HepG2 (cell line): ENCODE results near the gene FAH. TPM values are rescaled to one million over a fixed set of nuclear protein-coding genes. Genes with fewer than 3 reads are reported as not detected.
A peak's percentile ranks its signal among the peaks of the same experiment; 100 is the strongest.

Source experiments
- ATAC-seq: fragments of 200-7000 bp; cut with Tn5 transposase; 3 replicates; pipeline ENCODE4 v1.9.1; 2020; ENCODE audit warnings: mild to moderate bottlenecking, moderate library complexity
- BruUV-seq: library from RNA; stranded (reverse); fragments of 400-500 nt; replicated peaks from 2 replicates; lab custom pipeline; 2021; lab: Mats Ljungman, UMichigan
- CTCF ChIA-PET: fragments of 300-600 bp; formaldehyde crosslinking; extraction: SDS; loops from one replicate; lab custom pipeline; 2021; ENCODE audit warnings: low total read pairs, inconsistent platforms, low intra/inter-chr PET ratio; lab: Yijun Ruan, JAX
- POLR2A ChIA-PET: fragments of 350-600 bp; sonication (Branson Sonifier 250); formaldehyde crosslinking; loops from one replicate; lab custom pipeline; 2020; ENCODE audit warnings: antibody characterized with exemption, inconsistent platforms; lab: Yijun Ruan, JAX
- DNase-seq: peaks from one replicate; pipeline ENCODE4 v3.0.0-alpha.2; 2015; ENCODE audit warnings: low spot score
- FAIRE-seq: peaks from 3 replicates; lab custom pipeline; 2011; peaks lifted over from hg19 to GRCh38; lab: Jason Lieb, UNC
- H2AFZ ChIP-seq: one replicate; pipeline ENCODE4 v1.6.1; 2011; ENCODE audit warnings: low read length, inconsistent platforms
- H3K27ac ChIP-seq: fragments of 300-600 bp; 3 replicates; pipeline ENCODE4 v1.8.0; 2011; ENCODE audit warnings: mixed run types, mild to moderate bottlenecking, mixed read lengths, low read length, inconsistent platforms; ENCODE audit not compliant: insufficient read depth; ENCODE audit errors: extremely low read length
- H3K27me3 ChIP-seq, 2 experiments: fragments of 200-600 bp in 1 of 2; 2 replicates in 1 of 2; 3 replicates in 1 of 2; pipeline versions ENCODE4 v1.6.0 to v1.8.0; 2011; ENCODE audit warnings: low read length in 2 of 2, mild to moderate bottlenecking in 2 of 2, moderate library complexity in 2 of 2, inconsistent platforms in 1 of 2; ENCODE audit not compliant: insufficient read depth in 2 of 2, control insufficient read depth in 1 of 2
- H3K36me3 ChIP-seq, 2 experiments: fragments of 200-600 bp in 1 of 2; replicated peaks in 1 of 2; 2 replicates in 1 of 2; 3 replicates in 1 of 2; pipeline versions ENCODE4 v1.5.1 to v1.8.0; 2011; ENCODE audit warnings: low read length in 2 of 2, inconsistent platforms in 1 of 2; ENCODE audit not compliant: insufficient read depth in 2 of 2, control insufficient read depth in 1 of 2
- H3K4me1 ChIP-seq: 2 replicates; pipeline ENCODE4 v1.5.1; 2012; ENCODE audit warnings: low read length, inconsistent platforms; ENCODE audit not compliant: insufficient read depth
- H3K4me2 ChIP-seq: 2 replicates; pipeline ENCODE4 v1.6.0; 2011; ENCODE audit warnings: low read depth, low read length, inconsistent platforms
- H3K4me3 ChIP-seq, 3 experiments: fragments of 200-600 bp in 1 of 3; sonication (generic), shearing (Covaris generic) in 1 of 3; replicated peaks in 1 of 3; 2 replicates each; pipeline ENCODE4 v1.5.1; 2011 to 2016; ENCODE audit warnings: low read length in 3 of 3, inconsistent platforms in 2 of 3, low read depth in 2 of 3, mild to moderate bottlenecking in 2 of 3, control low read depth in 1 of 3, mixed read lengths in 1 of 3; ENCODE audit not compliant: insufficient read depth in 1 of 3
- H3K79me2 ChIP-seq: one replicate; pipeline ENCODE4 v1.6.1; 2011; ENCODE audit warnings: low read length, inconsistent platforms; ENCODE audit not compliant: insufficient read depth
- H3K9ac ChIP-seq: 2 replicates; pipeline ENCODE4 v1.6.0; 2011; ENCODE audit warnings: mild to moderate bottlenecking, low read depth, low read length, inconsistent platforms; ENCODE audit not compliant: insufficient read depth
- H3K9me3 ChIP-seq: 2 replicates; pipeline ENCODE4 v1.5.1; 2012; ENCODE audit warnings: mild to moderate bottlenecking, low read length
- H4K20me1 ChIP-seq: 2 replicates; pipeline ENCODE4 v1.6.0; 2011; ENCODE audit warnings: inconsistent platforms, mild to moderate bottlenecking, low read length, moderate library complexity; ENCODE audit not compliant: insufficient read depth
- GATA4 ChIP-seq: sonication (generic); IDR thresholded peaks from 2 replicates; pipeline ENCODE4 v1.6.1; 2016; ENCODE audit warnings: antibody characterized with exemption, low read depth, borderline replicate concordance
- HMG20A ChIP-seq: IDR thresholded peaks from 2 replicates; pipeline ENCODE4 v1.6.1; 2016; ENCODE audit warnings: borderline replicate concordance
- HNF4G ChIP-seq, 2 experiments: sonication (generic) in 1 of 2; formaldehyde crosslinking in 1 of 2; IDR thresholded peaks; 2 replicates each; pipeline versions ENCODE4 v1.4.0 to v1.6.1; 2011 to 2020; ENCODE audit warnings: borderline replicate concordance in 2 of 2, low read depth in 2 of 2, mild to moderate bottlenecking in 2 of 2, low read length in 1 of 2, missing genetic modification reagents in 1 of 2, moderate library complexity in 1 of 2
- NAIF1 ChIP-seq: sonication (generic); formaldehyde crosslinking; IDR thresholded peaks from 2 replicates; pipeline ENCODE4 v1.5.0; 2020; ENCODE audit warnings: mild to moderate bottlenecking, missing genetic modification reagents, borderline replicate concordance
- NFE2L1 ChIP-seq: sonication (generic); formaldehyde crosslinking; IDR thresholded peaks from 2 replicates; pipeline ENCODE4 v1.4.0; 2020; ENCODE audit warnings: missing genetic modification reagents, mild to moderate bottlenecking, borderline replicate concordance
- PATZ1 ChIP-seq: sonication (generic); formaldehyde crosslinking; IDR thresholded peaks from 2 replicates; pipeline ENCODE4 v1.4.0; 2020; ENCODE audit warnings: missing genetic modification reagents
- TARDBP ChIP-seq: sonication (generic); formaldehyde crosslinking; IDR thresholded peaks from 2 replicates; pipeline ENCODE4 v1.8.0; 2022; ENCODE audit warnings: mild to moderate bottlenecking, missing genetic modification reagents
- TP53 ChIP-seq: sonication (generic); formaldehyde crosslinking; conservative IDR thresholded peaks from 2 replicates; pipeline ENCODE4 v1.4.0; 2020; ENCODE audit warnings: missing genetic modification reagents
- ZBTB4 ChIP-seq: sonication (generic); formaldehyde crosslinking; IDR thresholded peaks from 2 replicates; pipeline ENCODE4 v1.4.0; 2020; ENCODE audit warnings: missing genetic modification reagents, mild to moderate bottlenecking, borderline replicate concordance
- ZMAT3 ChIP-seq: sonication (generic); formaldehyde crosslinking; conservative IDR thresholded peaks from 2 replicates; pipeline ENCODE4 v1.7.0; 2021; ENCODE audit warnings: missing genetic modification reagents
- ZMAT5 ChIP-seq: sonication (generic); formaldehyde crosslinking; IDR thresholded peaks from 2 replicates; pipeline ENCODE4 v1.5.0; 2020; ENCODE audit warnings: mild to moderate bottlenecking, low read depth, missing genetic modification reagents, borderline replicate concordance
- ZNF263 ChIP-seq: sonication (generic); formaldehyde crosslinking; IDR thresholded peaks from 2 replicates; pipeline ENCODE4 v1.4.0; 2020; ENCODE audit warnings: missing genetic modification reagents
- ZNF766 ChIP-seq: sonication (generic); formaldehyde crosslinking; IDR thresholded peaks from 2 replicates; pipeline ENCODE4 v1.5.0; 2020; ENCODE audit warnings: missing genetic modification reagents, borderline replicate concordance
- WGBS: methylation state at CpG from one replicate; pipeline ENCODE4 v1.1.6; 2017; ENCODE audit warnings: low lambda C conversion rate; 5-methylcytosine and 5-hydroxymethylcytosine counted together
- in situ Hi-C: cut with HindIII; loops from 2 replicates; pipeline ENCODE4 v1.10.0; 2017; ENCODE audit warnings: low pct_unique_long_range_greater_than_20kb; ENCODE audit not compliant: extremely low pct_ligation_motif_present
- intact Hi-C: fragments of 100-400 bp; cut with micrococcal nuclease; formaldehyde crosslinking; loops from one replicate; pipeline ENCODE4 v1.10.0; 2022; ENCODE audit not compliant: unreplicated experiment
- polyA plus RNA-seq, 8 experiments: library from polyadenylated mRNA; depleted of rRNA in 3 of 8; stranded (reverse) in 7 of 8; unstranded in 1 of 8; fragments of >200 nt; fragmentation: Illumina TruSeq in 4 of 8; extraction: Trizol in 4 of 8; gene quantifications; 2 replicates each; pipeline versions ENCODE4 v1.2.1 to v1.2.3, GENCODE V29; 2011 to 2016; ENCODE audit warnings: low read depth in 4 of 8, missing spikeins in 1 of 8, mixed read lengths in 1 of 8; ENCODE audit not compliant: insufficient read depth in 1 of 8
- total RNA-seq, 5 experiments: library from RNA; depleted of rRNA; stranded (reverse); fragments of >200 nt; fragmentation: Illumina TruSeq; extraction: Trizol; gene quantifications; 2 replicates each; pipeline ENCODE4 v1.2.3, GENCODE V29; 2016; ENCODE audit warnings: low read depth in 1 of 5

Gene FAH
- total and polyA plus RNA-seq, 2 of the 13 experiments (the other 11 are each of a cell fraction or from before 2014, with no cell fraction given) = 36.6 to 75.0 TPM

DNA sequence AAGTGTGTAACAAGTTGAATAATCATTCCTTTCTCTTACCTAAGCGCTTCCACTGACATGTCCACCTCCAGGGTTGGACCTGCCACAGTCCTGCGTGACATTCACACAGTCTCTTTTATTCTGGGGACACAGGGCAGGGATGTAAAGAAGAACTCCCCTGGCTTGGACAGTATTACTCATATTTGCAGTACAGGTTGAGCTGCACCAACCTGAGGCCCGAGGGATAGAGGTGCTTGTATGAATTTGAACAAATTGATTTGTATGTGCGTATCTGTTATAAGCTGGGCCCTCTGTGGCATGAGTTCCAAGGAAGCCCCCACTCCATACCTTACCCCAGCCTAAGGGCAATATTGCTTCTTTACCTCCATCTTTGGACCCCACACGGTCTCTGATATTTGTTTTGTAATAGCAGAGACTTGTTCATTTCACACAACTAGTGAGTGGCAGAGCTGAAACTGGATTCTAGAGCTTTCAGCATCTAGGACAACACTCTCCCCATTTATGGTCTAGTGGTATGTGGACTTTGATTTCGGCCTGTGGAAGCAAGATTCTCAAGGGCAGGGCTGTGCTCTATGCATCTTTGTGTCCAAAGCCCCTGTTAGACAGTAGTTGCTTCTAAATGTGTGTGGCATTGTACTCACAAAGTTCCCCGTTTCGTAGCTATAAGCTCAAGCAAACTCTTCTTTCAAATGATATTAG lies 39.2 kb downstream of the FAH start:
- no peaks in the 10 kb centered on the region for H3K9me3 ChIP-seq
- no peaks in the 10 kb centered on the region for H4K20me1 ChIP-seq
- H3K4me2 ChIP-seq = peak overlapping the region; percentile 64
- FAIRE-seq (peak; percentile 99), ATAC-seq (peak; percentile 96), DNase-seq (peak; percentile 89)
- H3K27me3 ChIP-seq = no peaks in the 10 kb centered on the region
- CTCF ChIA-PET = no interaction called here
- no TSS peak for BruUV-seq
- no peak overlapping the region for H2AFZ ChIP-seq
- POLR2A ChIA-PET = interaction anchor here (0.7 to 1.0 kb wide), 3 partner anchors 13 to 133 kb away, joined by 3 to 4 read pairs (median 3); no protein-coding TSS in a partner anchor
- intact Hi-C loops (no loop called here), in situ Hi-C loops (no loop called here)
- peaks cover 0 to 2% of the 10 kb centered on the region in 2 experiments; a peak in 4 of 5 replicates for H3K36me3 ChIP-seq
- 26% methylated on average over 7 of the region's 8 CpGs for WGBS
- peak overlapping the region in 1 of 3 experiments; percentile 22; a peak in 1 of 6 replicates for H3K4me3 ChIP-seq
- no peaks in the 10 kb centered on the region for H3K79me2 ChIP-seq
- no peak overlapping the region; the same call in 1 of the 2 replicates for H3K9ac ChIP-seq
- peak overlapping the region; percentile 56 for H3K27ac ChIP-seq
- peaks cover 32% of the 10 kb centered on the region for H3K4me1 ChIP-seq
- TF ChIP-seq TP53 (CRISPR knock-in tag) (no peak), ZMAT3 (CRISPR knock-in tag) (no peak), GATA4 (no peak), ZBTB4 (CRISPR knock-in tag) (no peak), ZNF766 (CRISPR knock-in tag) (no peak), NAIF1 (CRISPR knock-in tag) (no peak), ZMAT5 (no peak), TARDBP (CRISPR knock-in tag) (peak; percentile 67), NFE2L1 (CRISPR knock-in tag) (no peak), PATZ1 (CRISPR knock-in tag) (0 out of 2 replicates have a peak, but pooled peaks have one; percentile 18), HMG20A (CRISPR knock-in tag) (peak; percentile 63; the same call in 1 of the 2 replicates), HNF4G (IDR thresholded peaks at IDR 0.05; ENCODE audit: borderline replicate concordance, low read depth, low read length) (peak; percentile 74; the same call in 1 of the 2 replicates), HNF4G (CRISPR knock-in tag; IDR thresholded peaks at IDR 0.05; ENCODE audit: borderline replicate concordance, low read depth) (peak; percentile 65; the same call in 1 of the 2 replicates), ZNF263 (CRISPR knock-in tag) (no peak)
